ENCODE results near the gene LITAF. TPM values are rescaled to one million over a fixed set of nuclear protein-coding genes. Genes with fewer than 3 reads are reported as not detected.

Gene LITAF
- total RNA-seq, 1 donor from 2014 or later = 17.2 TPM

- Histone ChIP-seq H3K4me1 (ENCODE audit: control insufficient read depth in 3 of 3, insufficient read depth in 3 of 3, low read length in 3 of 3) (peaks cover 0 to 10% (median 3%) of the 10 kb centered on the region in 3 donors), H3K9ac (ENCODE audit: low read depth in 1 of 3, low read length in 3 of 3) (no peak overlapping the region), H3K27me3 (ENCODE audit: control insufficient read depth in 3 of 3, insufficient read depth in 3 of 3, low read length in 3 of 3) (no peaks in the 10 kb centered on the region), H3K4me3 (ENCODE audit: low read length in 3 of 3) (no peak overlapping the region), H3K9me3 (ENCODE audit: control insufficient read depth in 3 of 3, low read length in 3 of 3) (no peaks in the 10 kb centered on the region), H3K36me3 (ENCODE audit: control insufficient read depth in 3 of 3, insufficient read depth in 3 of 3, low read length in 3 of 3) (no peaks in the 10 kb centered on the region), H3K27ac (ENCODE audit: low read depth, low read length) (no peak overlapping the region)
Measured at GRCh38 chr16:11630046-11630767, 43.5 kb upstream of the LITAF start.

GRCh38 chr16:11629071-11630030 is 42.6 kb upstream of the LITAF start:
- no peaks in the 10 kb centered on the region for H3K9me3 ChIP-seq (ENCODE audit: control insufficient read depth in 3 of 3, low read length in 3 of 3)
- peaks cover 0 to 10% (median 3%) of the 10 kb centered on the region in 3 donors for H3K4me1 ChIP-seq (ENCODE audit: control insufficient read depth in 3 of 3, insufficient read depth in 3 of 3, low read length in 3 of 3)
- no peak overlapping the region for H3K27ac ChIP-seq (ENCODE audit: low read depth, low read length)
- H3K36me3 ChIP-seq (ENCODE audit: control insufficient read depth in 3 of 3, insufficient read depth in 3 of 3, low read length in 3 of 3) = no peaks in the 10 kb centered on the region
- no peak overlapping the region for H3K4me3 ChIP-seq (ENCODE audit: low read length in 3 of 3)
- H3K9ac ChIP-seq (ENCODE audit: low read depth in 1 of 3, low read length in 3 of 3) = no peak overlapping the region
- no peaks in the 10 kb centered on the region for H3K27me3 ChIP-seq (ENCODE audit: control insufficient read depth in 3 of 3, insufficient read depth in 3 of 3, low read length in 3 of 3)

- Histone ChIP-seq H3K27me3 (ENCODE audit: control insufficient read depth in 3 of 3, insufficient read depth in 3 of 3, low read length in 3 of 3) (no peaks in the 10 kb centered on the region), H3K9ac (ENCODE audit: low read depth in 1 of 3, low read length in 3 of 3) (no peak overlapping the region), H3K27ac (ENCODE audit: low read depth, low read length) (no peak overlapping the region)
Measured at GRCh38 chr16:11627822-11628457, 41.2 kb upstream of the LITAF start.

GRCh38 chr16:11627292-11627663 is 40.6 kb upstream of the LITAF start:
- H3K27me3 ChIP-seq (ENCODE audit: control insufficient read depth in 3 of 3, insufficient read depth in 3 of 3, low read length in 3 of 3) = no peaks in the 10 kb centered on the region
- H3K9ac ChIP-seq (ENCODE audit: low read depth in 1 of 3, low read length in 3 of 3) = no peak overlapping the region
- no peaks in the 10 kb centered on the region for H3K36me3 ChIP-seq (ENCODE audit: control insufficient read depth in 3 of 3, insufficient read depth in 3 of 3, low read length in 3 of 3)
- no peaks in the 10 kb centered on the region for H3K9me3 ChIP-seq (ENCODE audit: control insufficient read depth in 3 of 3, low read length in 3 of 3)
- no peak overlapping the region for H3K27ac ChIP-seq (ENCODE audit: low read depth, low read length)
- no peak overlapping the region for H3K4me3 ChIP-seq (ENCODE audit: low read length in 3 of 3)
- H3K4me1 ChIP-seq (ENCODE audit: control insufficient read depth in 3 of 3, insufficient read depth in 3 of 3, low read length in 3 of 3) = peaks cover 0 to 6% (median 0%) of the 10 kb centered on the region in 3 donors

More at GRCh38 chr16:11627822-11628457, 41.2 kb upstream of the LITAF start:
- Histone ChIP-seq H3K9me3 (ENCODE audit: control insufficient read depth in 3 of 3, low read length in 3 of 3) (no peaks in the 10 kb centered on the region), H3K36me3 (ENCODE audit: control insufficient read depth in 3 of 3, insufficient read depth in 3 of 3, low read length in 3 of 3) (no peaks in the 10 kb centered on the region), H3K4me1 (ENCODE audit: control insufficient read depth in 3 of 3, insufficient read depth in 3 of 3, low read length in 3 of 3) (peaks cover 0 to 7% (median 0%) of the 10 kb centered on the region in 3 donors), H3K4me3 (ENCODE audit: low read length in 3 of 3) (no peak overlapping the region)

GRCh38 chr16:11626657-11627291 is 40.1 kb upstream of the LITAF start:
- Histone ChIP-seq H3K9ac (ENCODE audit: low read depth in 1 of 3, low read length in 3 of 3) (no peak overlapping the region), H3K36me3 (ENCODE audit: control insufficient read depth in 3 of 3, insufficient read depth in 3 of 3, low read length in 3 of 3) (no peaks in the 10 kb centered on the region), H3K4me3 (ENCODE audit: low read length in 3 of 3) (no peak overlapping the region), H3K27me3 (ENCODE audit: control insufficient read depth in 3 of 3, insufficient read depth in 3 of 3, low read length in 3 of 3) (no peaks in the 10 kb centered on the region), H3K9me3 (ENCODE audit: control insufficient read depth in 3 of 3, low read length in 3 of 3) (no peaks in the 10 kb centered on the region), H3K4me1 (ENCODE audit: control insufficient read depth in 3 of 3, insufficient read depth in 3 of 3, low read length in 3 of 3) (peaks cover 0 to 5% (median 2%) of the 10 kb centered on the region in 3 donors), H3K27ac (ENCODE audit: low read depth, low read length) (no peak overlapping the region)

- H3K36me3 ChIP-seq (ENCODE audit: control insufficient read depth in 3 of 3, insufficient read depth in 3 of 3, low read length in 3 of 3) = no peaks in the 10 kb centered on the region
- H3K27me3 ChIP-seq (ENCODE audit: control insufficient read depth in 3 of 3, insufficient read depth in 3 of 3, low read length in 3 of 3) = no peaks in the 10 kb centered on the region
- H3K4me1 ChIP-seq (ENCODE audit: control insufficient read depth in 3 of 3, insufficient read depth in 3 of 3, low read length in 3 of 3) = peaks cover 0 to 9% (median 2%) of the 10 kb centered on the region in 3 donors
- H3K27ac ChIP-seq (ENCODE audit: low read depth, low read length) = no peak overlapping the region
- no peak overlapping the region for H3K4me3 ChIP-seq (ENCODE audit: low read length in 3 of 3)
- no peak overlapping the region for H3K9ac ChIP-seq (ENCODE audit: low read depth in 1 of 3, low read length in 3 of 3)
- H3K9me3 ChIP-seq (ENCODE audit: control insufficient read depth in 3 of 3, low read length in 3 of 3) = no peaks in the 10 kb centered on the region
Measured at GRCh38 chr16:11625769-11626168, 39.0 kb upstream of the LITAF start.

- no peaks in the 10 kb centered on the region for H3K27me3 ChIP-seq (ENCODE audit: control insufficient read depth in 3 of 3, insufficient read depth in 3 of 3, low read length in 3 of 3)
- peak overlapping the region; percentile 3 for H3K27ac ChIP-seq (ENCODE audit: low read depth, low read length)
- H3K4me3 ChIP-seq (ENCODE audit: low read length in 3 of 3) = no peak overlapping the region
- no peaks in the 10 kb centered on the region for H3K36me3 ChIP-seq (ENCODE audit: control insufficient read depth in 3 of 3, insufficient read depth in 3 of 3, low read length in 3 of 3)
- H3K4me1 ChIP-seq (ENCODE audit: control insufficient read depth in 3 of 3, insufficient read depth in 3 of 3, low read length in 3 of 3) = peaks cover 0 to 9% (median 2%) of the 10 kb centered on the region in 3 donors
- peaks cover 0 to 2% (median 0%) of the 10 kb centered on the region in 3 donors for H3K9me3 ChIP-seq (ENCODE audit: control insufficient read depth in 3 of 3, low read length in 3 of 3)
- no peak overlapping the region for H3K9ac ChIP-seq (ENCODE audit: low read depth in 1 of 3, low read length in 3 of 3)
Measured at GRCh38 chr16:11624636-11625607, 38.2 kb upstream of the LITAF start.

GRCh38 chr16:11624205-11624604 is 37.5 kb upstream of the LITAF start:
- H3K27ac ChIP-seq (ENCODE audit: low read depth, low read length) = no peak overlapping the region
- no peak overlapping the region for H3K4me3 ChIP-seq (ENCODE audit: low read length in 3 of 3)
- H3K4me1 ChIP-seq (ENCODE audit: control insufficient read depth in 3 of 3, insufficient read depth in 3 of 3, low read length in 3 of 3) = peaks cover 0 to 9% (median 2%) of the 10 kb centered on the region in 3 donors
- no peaks in the 10 kb centered on the region for H3K36me3 ChIP-seq (ENCODE audit: control insufficient read depth in 3 of 3, insufficient read depth in 3 of 3, low read length in 3 of 3)
- H3K9ac ChIP-seq (ENCODE audit: low read depth in 1 of 3, low read length in 3 of 3) = no peak overlapping the region
- peaks cover 0 to 2% (median 0%) of the 10 kb centered on the region in 3 donors for H3K9me3 ChIP-seq (ENCODE audit: control insufficient read depth in 3 of 3, low read length in 3 of 3)
- no peaks in the 10 kb centered on the region for H3K27me3 ChIP-seq (ENCODE audit: control insufficient read depth in 3 of 3, insufficient read depth in 3 of 3, low read length in 3 of 3)
